ENCODE results near the gene NPAS4.

DNA sequence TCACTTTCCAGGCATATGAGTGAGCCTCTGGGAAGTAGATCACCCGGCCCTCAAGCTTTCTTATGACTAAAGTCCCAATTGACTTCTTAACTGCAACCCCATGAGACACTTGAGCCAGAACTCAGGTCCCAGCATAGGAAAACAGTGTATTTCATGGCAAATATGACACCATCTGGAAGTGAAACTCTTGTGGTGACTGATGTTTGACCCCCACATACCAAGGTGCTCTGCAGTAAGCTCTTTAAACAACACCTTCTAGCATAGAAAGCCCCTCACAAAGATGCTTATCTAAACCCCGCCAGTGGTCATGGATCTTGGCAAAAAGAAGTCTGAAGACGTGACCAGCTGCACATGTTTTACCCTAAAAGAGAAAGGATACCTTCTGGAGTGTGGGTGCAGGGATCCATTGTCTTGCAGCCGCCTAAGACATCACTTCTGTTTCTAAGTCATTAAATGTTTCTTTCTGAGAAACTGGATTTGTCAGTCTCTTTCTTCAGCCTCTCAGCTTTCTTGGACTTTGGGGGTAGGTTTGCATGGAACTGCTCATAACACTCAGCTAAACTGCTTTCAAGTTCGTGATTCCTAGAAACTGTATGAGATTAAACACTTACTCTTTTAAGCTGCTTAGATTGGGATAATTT lies 38.4 kb downstream of the NPAS4 start:
- no peak for TF ChIP-seq GATA2 (IDR thresholded peaks at IDR 0.05; ENCODE audit: low read depth, low read length)
- no peak for TF ChIP-seq GATA3 (IDR thresholded peaks at IDR 0.05; ENCODE audit: low read depth, low read length)
